Activated CD4-positive, alpha-beta T cell treated with anti-CD3 and anti-CD28 coated beads, Interleukin-2, Interleukin-4, amounts not matched to agents 100 ng/mL and 50 ng/mL, durations not matched to agents 16 hours and 8 hours (primary cell): Measurements from ENCODE around the gene DNAJC3.
"Not testable (repeated sequence)": the region's sequence is repeated elsewhere in the genome, so short reads cannot be mapped to it uniquely, and the experiment has no call there.

Experiments
- DNase-seq: peaks from one replicate; pipeline ENCODE4 v3.0.0-alpha.2; 2020; ENCODE audit warnings: low spot score

DNAJC3 gene

GRCh38 chr13:95714142-95714832, 37.3 kb downstream of the DNAJC3 start:
- no peak for DNase-seq

GRCh38 chr13:95716231-95716630, 39.3 kb downstream of the DNAJC3 start:
- no peak for DNase-seq

GRCh38 chr13:95722241-95722640, 45.3 kb downstream of the DNAJC3 start:
- no peak for DNase-seq

GRCh38 chr13:95723438-95723837, 46.5 kb downstream of the DNAJC3 start:
- DNase-seq = no peak

- DNase-seq = no peak
Observed at GRCh38 chr13:95724252-95724651, 47.3 kb downstream of the DNAJC3 start.

GRCh38 chr13:95726876-95727275, 49.9 kb downstream of the DNAJC3 start:
- DNase-seq = no peak

GRCh38 chr13:95728957-95729356, 52.0 kb downstream of the DNAJC3 start:
- DNase-seq = no peak

- no peak for DNase-seq
Observed at GRCh38 chr13:95734124-95734523, 57.2 kb downstream of the DNAJC3 start.

GRCh38 chr13:95740071-95740978, 63.4 kb downstream of the DNAJC3 start:
- DNase-seq = not testable (repeated sequence)

- no peak for DNase-seq
Observed at GRCh38 chr13:95740979-95741320, 64.0 kb downstream of the DNAJC3 start.

- DNase-seq = no peak
Observed at GRCh38 chr13:95741584-95742563, 64.9 kb downstream of the DNAJC3 start.

GRCh38 chr13:95743192-95743591, 66.3 kb downstream of the DNAJC3 start:
- no peak for DNase-seq

- no peak for DNase-seq
Observed at GRCh38 chr13:95745289-95745688, 68.3 kb downstream of the DNAJC3 start.

GRCh38 chr13:95745752-95746151, 68.8 kb downstream of the DNAJC3 start:
- DNase-seq = no peak

- no peak for DNase-seq
Observed at GRCh38 chr13:95749545-95749944, 72.6 kb downstream of the DNAJC3 start.

- no peak for DNase-seq
Observed at GRCh38 chr13:95752677-95753076, 75.7 kb downstream of the DNAJC3 start.

- DNase-seq = no peak
Observed at GRCh38 chr13:95754069-95754468, 77.1 kb downstream of the DNAJC3 start.

- no peak for DNase-seq
Observed at GRCh38 chr13:95756072-95756471, 79.1 kb downstream of the DNAJC3 start.

- not testable (repeated sequence) for DNase-seq
Observed at GRCh38 chr13:95762626-95763025, 85.7 kb downstream of the DNAJC3 start.

GRCh38 chr13:95763601-95764000, 86.7 kb downstream of the DNAJC3 start:
- no peak for DNase-seq

- no peak for DNase-seq
Observed at GRCh38 chr13:95771905-95772304, 95.0 kb downstream of the DNAJC3 start.

GRCh38 chr13:95779522-95779921, 102.6 kb downstream of the DNAJC3 start:
- DNase-seq = no peak
